Measurements from ENCODE around the gene B4GALNT4.
"Not testable (repeated sequence)": the region's sequence is repeated elsewhere in the genome, so short reads cannot be mapped to it uniquely, and the experiment has no call there.

The B4GALNT4 gene

GRCh38 chr11:369336-370018 lies at the start of gene B4GALNT4:
Gene B4GALNT4 (plus strand): TSS chr11:369499. CDS start chr11:369804, 305 bp downstream.
- no peak for DNase-seq (ENCODE audit: low read depth in 2 of 2)

GRCh38 chr11:319888-320273 lies 49.4 kb upstream of the B4GALNT4 start:
- DNase-seq (ENCODE audit: low read depth in 2 of 2) = not testable (repeated sequence)

- no peak for DNase-seq (ENCODE audit: low read depth in 2 of 2)
Measured at GRCh38 chr11:324156-324555, 45.1 kb upstream of the B4GALNT4 start.

GRCh38 chr11:324593-325517 lies 44.4 kb upstream of the B4GALNT4 start:
- DNase-seq (ENCODE audit: low read depth in 2 of 2) = not testable (repeated sequence)

- no peak for DNase-seq (ENCODE audit: low read depth in 2 of 2)
Measured at GRCh38 chr11:325796-326591, 43.3 kb upstream of the B4GALNT4 start.

- no peak for DNase-seq (ENCODE audit: low read depth in 2 of 2)
Measured at GRCh38 chr11:326592-326841, 42.8 kb upstream of the B4GALNT4 start.

GRCh38 chr11:326842-327580 lies 42.3 kb upstream of the B4GALNT4 start:
- DNase-seq (ENCODE audit: low read depth in 2 of 2) = no peak

- no peak for DNase-seq (ENCODE audit: low read depth in 2 of 2)
Measured at GRCh38 chr11:327581-327923, 41.7 kb upstream of the B4GALNT4 start.

- no peak for DNase-seq (ENCODE audit: low read depth in 2 of 2)
Measured at GRCh38 chr11:328012-328411, 41.3 kb upstream of the B4GALNT4 start.

- DNase-seq (ENCODE audit: low read depth in 2 of 2) = not testable (repeated sequence)
Measured at GRCh38 chr11:328516-329100, 40.7 kb upstream of the B4GALNT4 start.

- DNase-seq (ENCODE audit: low read depth in 2 of 2) = no peak
Measured at GRCh38 chr11:329886-330253, 39.4 kb upstream of the B4GALNT4 start.

- DNase-seq (ENCODE audit: low read depth in 2 of 2) = no peak
Measured at GRCh38 chr11:330307-330693, 39.0 kb upstream of the B4GALNT4 start.

GRCh38 chr11:330694-331357 lies 38.5 kb upstream of the B4GALNT4 start:
- DNase-seq (ENCODE audit: low read depth in 2 of 2) = no peak

GRCh38 chr11:331358-332060 lies 37.8 kb upstream of the B4GALNT4 start:
- no peak for DNase-seq (ENCODE audit: low read depth in 2 of 2)

GRCh38 chr11:332651-333480 lies 36.4 kb upstream of the B4GALNT4 start:
- no peak for DNase-seq (ENCODE audit: low read depth in 2 of 2)

- DNase-seq (ENCODE audit: low read depth in 2 of 2) = not testable (repeated sequence)
Measured at GRCh38 chr11:333616-334263, 35.6 kb upstream of the B4GALNT4 start.

GRCh38 chr11:334264-334994 lies 34.9 kb upstream of the B4GALNT4 start:
- no peak for DNase-seq (ENCODE audit: low read depth in 2 of 2)

Measured in stimulated activated CD4-positive, alpha-beta T cell treated with anti-CD3 and anti-CD28 coated beads, Interleukin-1b, Interleukin-23, amount 100 ng/mL, for 1 hour (primary cell).